CD4-positive, alpha-beta T cell (primary cell): ENCODE measurements around the gene SSPN. TPM values are rescaled to one million over a fixed set of nuclear protein-coding genes. Genes with fewer than 3 reads are reported as not detected.

Source experiments
- ATAC-seq: fragments of 200-7000 bp; cut with Tn5 transposase; one replicate; pipeline ENCODE4 v1.10.0; 2022; ENCODE audit warnings: mild to moderate bottlenecking; ENCODE audit not compliant: poor library complexity
- CTCF ChIA-PET: fragments of 350-600 bp; sonication (Branson Sonifier 250); formaldehyde crosslinking; loops from one replicate; lab custom pipeline; 2021; ENCODE audit warnings: antibody characterized with exemption, inconsistent platforms; lab: Charles Lee
- POLR2A ChIA-PET: fragments of 350-600 bp; sonication (Branson Sonifier 250); formaldehyde crosslinking; loops from one replicate; lab custom pipeline; 2021; ENCODE audit warnings: antibody characterized with exemption, inconsistent platforms; lab: Charles Lee
- DNase-seq, 14 experiments: peaks; one replicate each; pipeline ENCODE4 v3.0.0-alpha.2; 2013 to 2020; ENCODE audit warnings: mixed read lengths in 2 of 14
- H3K27ac ChIP-seq, 2 donors: one replicate each; pipeline versions ENCODE4 v1.5.1 to v1.7.0; 2013; ENCODE audit warnings: low read length in 2 of 2, low read depth in 1 of 2, mild to moderate bottlenecking in 1 of 2
- H3K27me3 ChIP-seq, 2 experiments: 1 replicate in 1 of 2; 2 replicates in 1 of 2; pipeline versions ENCODE4 v1.6.1 to v1.7.0; 2013; ENCODE audit warnings: low read length in 2 of 2, control low read depth in 1 of 2, mild to moderate bottlenecking in 1 of 2, moderate library complexity in 1 of 2; ENCODE audit not compliant: insufficient read depth in 2 of 2, control insufficient read depth in 1 of 2
- H3K36me3 ChIP-seq: one replicate; pipeline ENCODE4 v1.6.1; 2013; ENCODE audit warnings: low read length, control low read depth; ENCODE audit not compliant: insufficient read depth
- H3K4me1 ChIP-seq: one replicate; pipeline ENCODE4 v1.6.1; 2013; ENCODE audit warnings: low read length, control low read depth; ENCODE audit not compliant: insufficient read depth
- H3K4me3 ChIP-seq: one replicate; pipeline ENCODE4 v1.5.1; 2013; ENCODE audit warnings: mild to moderate bottlenecking, low read length, moderate library complexity
- H3K9me3 ChIP-seq, 2 experiments: 1 replicate in 1 of 2; 2 replicates in 1 of 2; pipeline versions ENCODE4 v1.6.1 to v1.7.0; 2013; ENCODE audit warnings: low read length in 2 of 2, mild to moderate bottlenecking in 2 of 2, control low read depth in 1 of 2, moderate library complexity in 1 of 2; ENCODE audit not compliant: control insufficient read depth in 1 of 2, insufficient read depth in 1 of 2
- H3K27ac Mint-ChIP-seq: one replicate; pipeline ENCODE4 v1.8.0; 2020; ENCODE audit warnings: mixed read lengths
- H3K27me3 Mint-ChIP-seq: one replicate; pipeline ENCODE4 v1.8.0; 2021; ENCODE audit warnings: mixed read lengths
- H3K36me3 Mint-ChIP-seq: one replicate; pipeline ENCODE4 v1.8.0; 2021; ENCODE audit warnings: low read depth, mixed read lengths
- H3K4me1 Mint-ChIP-seq: one replicate; pipeline ENCODE4 v1.8.0; 2021; ENCODE audit warnings: low read depth, mixed read lengths
- H3K4me3 Mint-ChIP-seq: one replicate; pipeline ENCODE4 v1.8.0; 2020; ENCODE audit warnings: mild to moderate bottlenecking, mixed read lengths
- H3K9me3 Mint-ChIP-seq: one replicate; pipeline ENCODE4 v1.8.0; 2020; ENCODE audit warnings: mixed read lengths
- CTCF ChIP-seq: fragments of 200-600 bp; IDR thresholded peaks from one replicate; pipeline ENCODE4 v1.8.0; 2022; ENCODE audit warnings: antibody characterized with exemption, mild to moderate bottlenecking
- intact Hi-C, 2 experiments: fragments of 100-400 bp; cut with DNase I in 1 of 2; cut with micrococcal nuclease in 1 of 2; formaldehyde crosslinking; loops; one replicate each; pipeline versions ENCODE4 v1.15.1 to v1.9.0; 2023 to 2025; cut with DNase I, micrococcal nuclease
- total RNA-seq, 174 experiments: library from RNA in 2 of 174; stranded (reverse) in 2 of 174; gene quantifications; one replicate each; pipeline ENCODE4 v1.2.3 and lab custom pipeline; 2021 to 2026

SSPN gene
- total RNA-seq, 2 experiments from 2014 or later, result not detected

DNA sequence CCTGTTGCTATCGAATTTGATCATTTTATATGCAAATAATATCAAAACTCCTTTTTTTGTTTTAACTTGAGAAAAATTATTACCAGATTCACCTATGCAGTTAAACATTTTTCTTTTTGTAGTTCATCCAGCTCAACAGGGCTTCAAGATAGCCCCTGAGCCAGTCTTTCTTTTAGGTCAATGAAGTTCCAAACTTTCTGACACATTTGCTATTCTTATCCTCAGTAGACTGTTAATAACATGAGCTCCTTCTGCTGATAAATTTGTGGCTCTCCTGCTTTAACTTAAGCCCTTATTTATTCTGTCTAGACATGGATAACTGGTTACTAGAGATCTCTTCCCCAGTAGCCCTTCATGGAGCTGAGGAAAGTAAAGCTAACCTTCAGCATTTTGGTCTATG is 33.2 kb upstream of the SSPN start:
- Histone ChIP-seq H3K9me3 (no peaks in the 10 kb centered on the region), H3K27ac (no peak overlapping the region), H3K4me1 (no peaks in the 10 kb centered on the region), H3K27me3 (no peaks in the 10 kb centered on the region), H3K36me3 (no peaks in the 10 kb centered on the region), H3K4me3 (no peak overlapping the region)
- Mint-ChIP-seq H3K4me3 (no peak overlapping the region), H3K27me3 (peaks cover 36% of the 10 kb centered on the region), H3K9me3 (no peaks in the 10 kb centered on the region), H3K4me1 (no peaks in the 10 kb centered on the region), H3K27ac (no peak overlapping the region), H3K36me3 (no peaks in the 10 kb centered on the region)
- no peak for ATAC-seq
- DNase-seq, result no peak
- intact Hi-C loops, result no loop called here
- ChIA-PET CTCF (no interaction called here), POLR2A (no interaction called here)
- TF ChIP-seq CTCF, result no peak

GRCh38 chr12:26162905-26163304 is 32.5 kb upstream of the SSPN start:
- no peak overlapping the region for H3K27ac ChIP-seq
- Mint-ChIP-seq H3K9me3 (no peaks in the 10 kb centered on the region), H3K27ac (no peak overlapping the region), H3K36me3 (no peaks in the 10 kb centered on the region), H3K27me3 (peaks cover 41% of the 10 kb centered on the region), H3K4me1 (no peaks in the 10 kb centered on the region), H3K4me3 (no peak overlapping the region)
- POLR2A ChIA-PET, result no interaction called here
- DNase-seq (no peak), ATAC-seq (no peak)
- H3K4me3 ChIP-seq, result no peak overlapping the region
- no peaks in the 10 kb centered on the region for H3K4me1 ChIP-seq
- H3K9me3 ChIP-seq, result no peaks in the 10 kb centered on the region
- intact Hi-C loops, result no loop called here
- TF ChIP-seq CTCF, result no peak
- H3K27me3 ChIP-seq, result no peaks in the 10 kb centered on the region
- no peaks in the 10 kb centered on the region for H3K36me3 ChIP-seq
- CTCF ChIA-PET, result no interaction called here

DNA sequence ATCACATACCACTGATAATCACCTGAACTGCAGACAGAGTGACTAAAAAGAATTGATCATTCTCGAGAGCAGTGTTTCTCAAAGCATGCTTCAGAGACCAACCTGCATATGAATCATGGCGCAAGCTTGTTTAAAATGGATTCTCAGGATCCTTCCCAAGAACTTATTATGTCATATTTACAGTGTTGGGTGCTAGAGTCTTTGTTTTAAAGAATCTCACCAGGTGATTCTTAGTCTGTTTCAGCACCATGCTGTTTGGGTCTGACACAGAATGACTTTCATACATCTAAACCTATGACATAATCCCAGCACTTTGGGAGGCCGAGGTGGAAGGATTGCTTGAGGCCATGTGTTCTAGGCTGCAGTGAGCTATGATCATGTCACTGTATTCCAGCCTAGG is 31.3 kb upstream of the SSPN start:
- POLR2A ChIA-PET, result no interaction called here
- H3K4me1 ChIP-seq, result no peaks in the 10 kb centered on the region
- Mint-ChIP-seq H3K27ac (no peak overlapping the region), H3K27me3 (peaks cover 53% of the 10 kb centered on the region), H3K4me1 (no peaks in the 10 kb centered on the region), H3K4me3 (no peak overlapping the region), H3K9me3 (no peaks in the 10 kb centered on the region), H3K36me3 (no peaks in the 10 kb centered on the region)
- TF ChIP-seq CTCF, result no peak
- no peak overlapping the region for H3K27ac ChIP-seq
- intact Hi-C loops, result no loop called here
- ATAC-seq, result no peak
- CTCF ChIA-PET, result no interaction called here
- no peaks in the 10 kb centered on the region for H3K36me3 ChIP-seq
- H3K4me3 ChIP-seq, result no peak overlapping the region
- no peaks in the 10 kb centered on the region for H3K9me3 ChIP-seq
- no peak for DNase-seq
- no peaks in the 10 kb centered on the region for H3K27me3 ChIP-seq
